Vagina (tissue), 2 donors: ENCODE results near the gene GM2A. TPM values are rescaled to one million over a fixed set of nuclear protein-coding genes. Genes with fewer than 3 reads are reported as not detected.

Experiments
- DNase-seq, 2 donors: peaks; one replicate each; pipeline ENCODE4 v3.0.0-alpha.2; 2017; ENCODE audit errors: extremely low spot score in 2 of 2
- H3K27ac ChIP-seq: fragments of 200-600 bp; sonication (generic); one replicate; pipeline ENCODE4 v1.5.1; 2019
- H3K27me3 ChIP-seq: fragments of 200-600 bp; sonication (generic); one replicate; pipeline ENCODE4 v1.5.1; 2019
- H3K36me3 ChIP-seq, 2 donors: fragments of 200-600 bp; sonication (generic); one replicate each; pipeline ENCODE4 v1.5.1; 2017 to 2019
- H3K4me1 ChIP-seq: fragments of 200-600 bp; sonication (generic); one replicate; pipeline ENCODE4 v1.5.1; 2019
- H3K4me3 ChIP-seq, 2 donors: fragments of 200-600 bp; sonication (generic); 1 replicate in 1 of 2; 2 replicates in 1 of 2; pipeline ENCODE4 v1.5.1; 2016 to 2019
- H3K9me3 ChIP-seq: fragments of 200-600 bp; sonication (generic); one replicate; pipeline ENCODE4 v1.5.1; 2019
- CTCF ChIP-seq, 3 experiments: fragments of 450-650 bp in 2 of 3; fragments of 200-600 bp in 1 of 3; sonication (generic) in 1 of 3; IDR thresholded peaks; one replicate each; pipeline ENCODE4 v1.5.1; 2017 to 2019; ENCODE audit warnings: antibody characterized with exemption in 3 of 3, mild to moderate bottlenecking in 2 of 3, moderate library complexity in 2 of 3
- POLR2A ChIP-seq, 2 donors: fragments of 450-650 bp; IDR thresholded peaks; one replicate each; pipeline ENCODE4 v1.6.1; 2017; ENCODE audit warnings: antibody characterized with exemption in 2 of 2, mild to moderate bottlenecking in 2 of 2, moderate library complexity in 2 of 2
- POLR2AphosphoS5 ChIP-seq, 2 donors: sonication (generic); formaldehyde crosslinking; IDR thresholded peaks; one replicate each; pipeline ENCODE4 v1.9.0; 2017; ENCODE audit warnings: antibody characterized with exemption in 2 of 2, mild to moderate bottlenecking in 2 of 2, low read depth in 1 of 2; ENCODE audit not compliant: insufficient read depth in 1 of 2
- intact Hi-C: fragments of 100-400 bp; cut with DNase I; formaldehyde crosslinking; loops from one replicate; pipeline ENCODE4 v1.15.1; 2023
- total RNA-seq: library from RNA; depleted of rRNA; stranded (reverse); fragments of >200 nt; gene quantifications from one replicate; pipeline ENCODE4 v1.2.3, GENCODE V29; 2016

Gene GM2A
- total RNA-seq, 1 donor from 2014 or later, result 71.7 TPM

GRCh38 chr5:151244206-151244605 lies 8.8 kb upstream of the GM2A start:
- H3K27ac ChIP-seq, result no peak overlapping the region
- H3K27me3 ChIP-seq, result no peaks in the 10 kb centered on the region
- DNase-seq, result no peak
- intact Hi-C loops, result no loop called here
- H3K4me1 ChIP-seq, result no peaks in the 10 kb centered on the region
- H3K36me3 ChIP-seq, result no peaks in the 10 kb centered on the region
- TF ChIP-seq POLR2A (IDR thresholded peaks at IDR 0.05) (no peak), CTCF (IDR thresholded peaks at IDR 0.05) (no peak)
- no peak overlapping the region for H3K4me3 ChIP-seq
- no peaks in the 10 kb centered on the region for H3K9me3 ChIP-seq

GRCh38 chr5:151245680-151246219 lies 7.2 kb upstream of the GM2A start:
- intact Hi-C loops, result no loop called here
- no peaks in the 10 kb centered on the region for H3K27me3 ChIP-seq
- H3K9me3 ChIP-seq, result no peaks in the 10 kb centered on the region
- no peak overlapping the region for H3K27ac ChIP-seq
- H3K4me3 ChIP-seq, result no peak overlapping the region
- no peaks in the 10 kb centered on the region for H3K4me1 ChIP-seq
- H3K36me3 ChIP-seq, result no peaks in the 10 kb centered on the region
- no peak for TF ChIP-seq POLR2A (IDR thresholded peaks at IDR 0.05)
- no peak for TF ChIP-seq POLR2AphosphoS5 (IDR thresholded peaks at IDR 0.05; ENCODE audit: insufficient read depth in 1 of 2, low read depth in 1 of 2)
- no peak for TF ChIP-seq CTCF (IDR thresholded peaks at IDR 0.05)
- no peak for DNase-seq

GRCh38 chr5:151248651-151249050 lies 4.3 kb upstream of the GM2A start:
- Histone ChIP-seq H3K27me3 (no peaks in the 10 kb centered on the region), H3K4me1 (peaks cover 5% of the 10 kb centered on the region), H3K9me3 (no peaks in the 10 kb centered on the region), H3K4me3 (no peak overlapping the region), H3K27ac (no peak overlapping the region), H3K36me3 (no peaks in the 10 kb centered on the region)
- TF ChIP-seq POLR2A (IDR thresholded peaks at IDR 0.05) (no peak), POLR2AphosphoS5 (IDR thresholded peaks at IDR 0.05; ENCODE audit: insufficient read depth in 1 of 2, low read depth in 1 of 2) (no peak), CTCF (IDR thresholded peaks at IDR 0.05) (no peak)
- intact Hi-C loops, result no loop called here
- DNase-seq, result no peak

- Histone ChIP-seq H3K4me1 (peaks cover 11% of the 10 kb centered on the region), H3K27ac (no peak overlapping the region), H3K9me3 (no peaks in the 10 kb centered on the region), H3K27me3 (no peaks in the 10 kb centered on the region), H3K4me3 (no peak overlapping the region), H3K36me3 (no peaks in the 10 kb centered on the region)
- intact Hi-C loops, result no loop called here
- no peak for TF ChIP-seq POLR2A (IDR thresholded peaks at IDR 0.05)
- TF ChIP-seq POLR2AphosphoS5 (IDR thresholded peaks at IDR 0.05; ENCODE audit: insufficient read depth in 1 of 2, low read depth in 1 of 2), result no peak
- TF ChIP-seq CTCF (IDR thresholded peaks at IDR 0.05), result no peak
- no peak for DNase-seq
These were observed 3.7 kb upstream of the GM2A start for GRCh38 chr5:151249281-151249680.

GRCh38 chr5:151250346-151251000 lies 2.5 kb upstream of the GM2A start:
- intact Hi-C loops, result no loop called here
- H3K4me3 ChIP-seq, result no peak overlapping the region
- H3K4me1 ChIP-seq, result peaks cover 22% of the 10 kb centered on the region
- no peak for DNase-seq
- TF ChIP-seq POLR2AphosphoS5 (IDR thresholded peaks at IDR 0.05; ENCODE audit: insufficient read depth in 1 of 2, low read depth in 1 of 2) (no peak), CTCF (IDR thresholded peaks at IDR 0.05) (no peak), POLR2A (IDR thresholded peaks at IDR 0.05) (no peak)
- H3K27ac ChIP-seq, result no peak overlapping the region
- H3K27me3 ChIP-seq, result no peaks in the 10 kb centered on the region
- no peaks in the 10 kb centered on the region for H3K36me3 ChIP-seq
- no peaks in the 10 kb centered on the region for H3K9me3 ChIP-seq
